Measurements from ENCODE around the gene ANKRD63. TPM values are rescaled to one million over a fixed set of nuclear protein-coding genes. Genes with fewer than 3 reads are reported as not detected.

The ANKRD63 gene
- total and polyA plus RNA-seq, 9 of the 15 experiments (the other 6 are each of a cell fraction or from before 2014, with no cell fraction given), result 1.3 to 2.0 (median 1.8) TPM; not detected in 6

DNA sequence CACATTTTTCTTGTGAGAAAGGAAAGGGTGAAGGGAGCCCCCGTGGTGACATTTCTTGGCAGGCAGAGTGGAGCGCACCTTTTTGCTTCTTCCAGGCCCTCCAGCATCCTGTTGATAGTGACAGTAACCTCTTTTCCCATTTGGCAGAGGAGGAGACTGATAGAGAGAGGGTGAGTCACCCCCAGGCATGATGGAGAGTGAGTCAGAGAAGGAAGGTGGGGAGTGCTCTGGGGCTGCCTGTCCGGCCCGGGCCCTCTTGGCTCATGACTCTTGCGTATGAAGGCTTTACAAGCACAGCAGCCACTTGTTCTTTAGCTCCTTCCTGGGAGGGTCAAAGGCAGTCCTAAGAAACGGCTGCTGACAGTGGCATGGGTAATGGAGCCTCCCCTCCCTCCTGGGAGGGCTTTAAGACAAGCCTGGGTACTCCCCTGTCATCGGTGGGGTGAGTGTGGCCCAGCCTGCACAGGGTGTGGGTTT lies 16.0 kb downstream of the ANKRD63 start (continued):
- TF ChIP-seq, protein P1, sequence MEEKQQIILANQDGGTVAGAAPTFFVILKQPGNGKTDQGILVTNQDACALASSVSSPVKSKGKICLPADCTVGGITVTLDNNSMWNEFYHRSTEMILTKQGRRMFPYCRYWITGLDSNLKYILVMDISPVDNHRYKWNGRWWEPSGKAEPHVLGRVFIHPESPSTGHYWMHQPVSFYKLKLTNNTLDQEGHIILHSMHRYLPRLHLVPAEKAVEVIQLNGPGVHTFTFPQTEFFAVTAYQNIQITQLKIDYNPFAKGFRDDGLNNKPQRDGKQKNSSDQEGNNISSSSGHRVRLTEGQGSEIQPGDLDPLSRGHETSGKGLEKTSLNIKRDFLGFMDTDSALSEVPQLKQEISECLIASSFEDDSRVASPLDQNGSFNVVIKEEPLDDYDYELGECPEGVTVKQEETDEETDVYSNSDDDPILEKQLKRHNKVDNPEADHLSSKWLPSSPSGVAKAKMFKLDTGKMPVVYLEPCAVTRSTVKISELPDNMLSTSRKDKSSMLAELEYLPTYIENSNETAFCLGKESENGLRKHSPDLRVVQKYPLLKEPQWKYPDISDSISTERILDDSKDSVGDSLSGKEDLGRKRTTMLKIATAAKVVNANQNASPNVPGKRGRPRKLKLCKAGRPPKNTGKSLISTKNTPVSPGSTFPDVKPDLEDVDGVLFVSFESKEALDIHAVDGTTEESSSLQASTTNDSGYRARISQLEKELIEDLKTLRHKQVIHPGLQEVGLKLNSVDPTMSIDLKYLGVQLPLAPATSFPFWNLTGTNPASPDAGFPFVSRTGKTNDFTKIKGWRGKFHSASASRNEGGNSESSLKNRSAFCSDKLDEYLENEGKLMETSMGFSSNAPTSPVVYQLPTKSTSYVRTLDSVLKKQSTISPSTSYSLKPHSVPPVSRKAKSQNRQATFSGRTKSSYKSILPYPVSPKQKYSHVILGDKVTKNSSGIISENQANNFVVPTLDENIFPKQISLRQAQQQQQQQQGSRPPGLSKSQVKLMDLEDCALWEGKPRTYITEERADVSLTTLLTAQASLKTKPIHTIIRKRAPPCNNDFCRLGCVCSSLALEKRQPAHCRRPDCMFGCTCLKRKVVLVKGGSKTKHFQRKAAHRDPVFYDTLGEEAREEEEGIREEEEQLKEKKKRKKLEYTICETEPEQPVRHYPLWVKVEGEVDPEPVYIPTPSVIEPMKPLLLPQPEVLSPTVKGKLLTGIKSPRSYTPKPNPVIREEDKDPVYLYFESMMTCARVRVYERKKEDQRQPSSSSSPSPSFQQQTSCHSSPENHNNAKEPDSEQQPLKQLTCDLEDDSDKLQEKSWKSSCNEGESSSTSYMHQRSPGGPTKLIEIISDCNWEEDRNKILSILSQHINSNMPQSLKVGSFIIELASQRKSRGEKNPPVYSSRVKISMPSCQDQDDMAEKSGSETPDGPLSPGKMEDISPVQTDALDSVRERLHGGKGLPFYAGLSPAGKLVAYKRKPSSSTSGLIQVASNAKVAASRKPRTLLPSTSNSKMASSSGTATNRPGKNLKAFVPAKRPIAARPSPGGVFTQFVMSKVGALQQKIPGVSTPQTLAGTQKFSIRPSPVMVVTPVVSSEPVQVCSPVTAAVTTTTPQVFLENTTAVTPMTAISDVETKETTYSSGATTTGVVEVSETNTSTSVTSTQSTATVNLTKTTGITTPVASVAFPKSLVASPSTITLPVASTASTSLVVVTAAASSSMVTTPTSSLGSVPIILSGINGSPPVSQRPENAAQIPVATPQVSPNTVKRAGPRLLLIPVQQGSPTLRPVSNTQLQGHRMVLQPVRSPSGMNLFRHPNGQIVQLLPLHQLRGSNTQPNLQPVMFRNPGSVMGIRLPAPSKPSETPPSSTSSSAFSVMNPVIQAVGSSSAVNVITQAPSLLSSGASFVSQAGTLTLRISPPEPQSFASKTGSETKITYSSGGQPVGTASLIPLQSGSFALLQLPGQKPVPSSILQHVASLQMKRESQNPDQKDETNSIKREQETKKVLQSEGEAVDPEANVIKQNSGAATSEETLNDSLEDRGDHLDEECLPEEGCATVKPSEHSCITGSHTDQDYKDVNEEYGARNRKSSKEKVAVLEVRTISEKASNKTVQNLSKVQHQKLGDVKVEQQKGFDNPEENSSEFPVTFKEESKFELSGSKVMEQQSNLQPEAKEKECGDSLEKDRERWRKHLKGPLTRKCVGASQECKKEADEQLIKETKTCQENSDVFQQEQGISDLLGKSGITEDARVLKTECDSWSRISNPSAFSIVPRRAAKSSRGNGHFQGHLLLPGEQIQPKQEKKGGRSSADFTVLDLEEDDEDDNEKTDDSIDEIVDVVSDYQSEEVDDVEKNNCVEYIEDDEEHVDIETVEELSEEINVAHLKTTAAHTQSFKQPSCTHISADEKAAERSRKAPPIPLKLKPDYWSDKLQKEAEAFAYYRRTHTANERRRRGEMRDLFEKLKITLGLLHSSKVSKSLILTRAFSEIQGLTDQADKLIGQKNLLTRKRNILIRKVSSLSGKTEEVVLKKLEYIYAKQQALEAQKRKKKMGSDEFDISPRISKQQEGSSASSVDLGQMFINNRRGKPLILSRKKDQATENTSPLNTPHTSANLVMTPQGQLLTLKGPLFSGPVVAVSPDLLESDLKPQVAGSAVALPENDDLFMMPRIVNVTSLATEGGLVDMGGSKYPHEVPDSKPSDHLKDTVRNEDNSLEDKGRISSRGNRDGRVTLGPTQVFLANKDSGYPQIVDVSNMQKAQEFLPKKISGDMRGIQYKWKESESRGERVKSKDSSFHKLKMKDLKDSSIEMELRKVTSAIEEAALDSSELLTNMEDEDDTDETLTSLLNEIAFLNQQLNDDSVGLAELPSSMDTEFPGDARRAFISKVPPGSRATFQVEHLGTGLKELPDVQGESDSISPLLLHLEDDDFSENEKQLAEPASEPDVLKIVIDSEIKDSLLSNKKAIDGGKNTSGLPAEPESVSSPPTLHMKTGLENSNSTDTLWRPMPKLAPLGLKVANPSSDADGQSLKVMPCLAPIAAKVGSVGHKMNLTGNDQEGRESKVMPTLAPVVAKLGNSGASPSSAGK (IDR thresholded peaks at IDR 0.05), result no peak
- TF ChIP-seq CBFA2T3 (IDR thresholded peaks at IDR 0.05) (peak; percentile 65), FOXP1 (CRISPR knock-in tag; IDR thresholded peaks at IDR 0.05) (no peak), MBD2 (IDR thresholded peaks at IDR 0.05; ENCODE audit: borderline replicate concordance, low read depth) (peak; percentile 43; the same call in 1 of the 2 replicates), TEAD4 (IDR thresholded peaks at IDR 0.05; ENCODE audit: low read length) (peak; percentile 32), TEAD4 (CRISPR knock-in tag; IDR thresholded peaks at IDR 0.05; ENCODE audit: borderline replicate concordance) (no peak), FOSL1 (tag; conservative IDR thresholded peaks at IDR 0.05) (peak; percentile 100), JUN (IDR thresholded peaks at IDR 0.05; ENCODE audit: borderline replicate concordance, low read depth, low read length) (peak; percentile 99), JUN (CRISPR knock-in tag; IDR thresholded peaks at IDR 0.05; ENCODE audit: borderline replicate concordance) (no peak)
- TF ChIP-seq, protein P2, sequence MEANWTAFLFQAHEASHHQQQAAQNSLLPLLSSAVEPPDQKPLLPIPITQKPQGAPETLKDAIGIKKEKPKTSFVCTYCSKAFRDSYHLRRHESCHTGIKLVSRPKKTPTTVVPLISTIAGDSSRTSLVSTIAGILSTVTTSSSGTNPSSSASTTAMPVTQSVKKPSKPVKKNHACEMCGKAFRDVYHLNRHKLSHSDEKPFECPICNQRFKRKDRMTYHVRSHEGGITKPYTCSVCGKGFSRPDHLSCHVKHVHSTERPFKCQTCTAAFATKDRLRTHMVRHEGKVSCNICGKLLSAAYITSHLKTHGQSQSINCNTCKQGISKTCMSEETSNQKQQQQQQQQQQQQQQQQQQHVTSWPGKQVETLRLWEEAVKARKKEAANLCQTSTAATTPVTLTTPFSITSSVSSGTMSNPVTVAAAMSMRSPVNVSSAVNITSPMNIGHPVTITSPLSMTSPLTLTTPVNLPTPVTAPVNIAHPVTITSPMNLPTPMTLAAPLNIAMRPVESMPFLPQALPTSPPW (CRISPR knock-in tag; IDR thresholded peaks at IDR 0.05), result peak; percentile 76
- TF ChIP-seq, protein P3, sequence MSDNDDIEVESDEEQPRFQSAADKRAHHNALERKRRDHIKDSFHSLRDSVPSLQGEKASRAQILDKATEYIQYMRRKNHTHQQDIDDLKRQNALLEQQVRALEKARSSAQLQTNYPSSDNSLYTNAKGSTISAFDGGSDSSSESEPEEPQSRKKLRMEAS (CRISPR knock-in tag; IDR thresholded peaks at IDR 0.05), result peak; percentile 26; the same call in 1 of the 2 replicates
- TF ChIP-seq, protein P4, sequence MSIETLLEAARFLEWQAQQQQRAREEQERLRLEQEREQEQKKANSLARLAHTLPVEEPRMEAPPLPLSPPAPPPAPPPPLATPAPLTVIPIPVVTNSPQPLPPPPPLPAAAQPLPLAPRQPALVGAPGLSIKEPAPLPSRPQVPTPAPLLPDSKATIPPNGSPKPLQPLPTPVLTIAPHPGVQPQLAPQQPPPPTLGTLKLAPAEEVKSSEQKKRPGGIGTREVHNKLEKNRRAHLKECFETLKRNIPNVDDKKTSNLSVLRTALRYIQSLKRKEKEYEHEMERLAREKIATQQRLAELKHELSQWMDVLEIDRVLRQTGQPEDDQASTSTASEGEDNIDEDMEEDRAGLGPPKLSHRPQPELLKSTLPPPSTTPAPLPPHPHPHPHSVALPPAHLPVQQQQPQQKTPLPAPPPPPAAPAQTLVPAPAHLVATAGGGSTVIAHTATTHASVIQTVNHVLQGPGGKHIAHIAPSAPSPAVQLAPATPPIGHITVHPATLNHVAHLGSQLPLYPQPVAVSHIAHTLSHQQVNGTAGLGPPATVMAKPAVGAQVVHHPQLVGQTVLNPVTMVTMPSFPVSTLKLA (conservative IDR thresholded peaks at IDR 0.05), result peak in 1 of 2 experiments; percentile 42; a peak in 1 of 4 replicates

Measured in K562 (cell line).